Stimulated activated naive CD4-positive, alpha-beta T cell (primary cell): ENCODE measurements around the gene GNG14.
"Not testable (repeated sequence)": the region's sequence is repeated elsewhere in the genome, so short reads cannot be mapped to it uniquely, and the experiment has no call there.

Experiments
- DNase-seq, 6 experiments: peaks; one replicate each; lab custom pipeline; 2025; lab: John Stamatoyannopoulos, UW

GNG14 gene

DNA sequence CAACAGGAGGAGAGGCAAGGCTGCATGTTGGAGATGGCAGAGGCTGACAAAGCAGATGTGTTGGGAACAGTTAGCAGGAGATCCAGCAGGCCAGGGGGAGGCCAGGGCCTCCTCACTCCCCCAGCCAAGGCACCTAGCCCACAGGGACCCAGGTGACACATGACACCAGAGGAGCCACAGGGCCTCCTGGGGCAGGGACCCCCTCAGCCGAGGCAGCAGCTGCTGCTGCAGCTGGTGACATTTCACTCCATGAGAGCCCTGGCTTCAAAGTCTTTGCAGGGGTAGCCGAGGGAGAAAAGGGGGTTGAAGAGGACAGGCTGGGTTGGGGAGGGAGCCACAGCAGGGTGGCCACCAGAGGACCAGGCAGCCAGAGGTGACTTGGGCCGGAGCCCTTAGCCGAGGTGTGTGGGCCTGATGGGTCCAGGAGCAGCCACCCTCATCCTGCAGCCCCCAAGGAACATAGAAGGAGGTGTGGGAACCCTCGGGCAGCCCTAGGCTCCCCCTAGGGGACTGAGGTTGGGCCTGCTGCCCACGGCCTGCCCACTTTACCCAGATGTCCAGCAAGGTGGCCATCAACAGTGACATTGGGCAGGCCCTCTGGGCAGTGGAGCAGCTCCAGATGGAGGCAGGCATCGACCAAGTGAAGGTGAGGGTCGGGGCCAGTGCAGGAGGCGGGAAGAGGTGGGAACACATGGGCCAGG, at the start of gene GNG14:
TSS of gene GNG14 (plus strand) at position 503 of the 701 bp plus-strand sequence. CDS start at position 554, 51 bp downstream.
- DNase-seq, result no peak

- no peak for DNase-seq
Measured at GRCh38 chr19:12638611-12639182, 49.1 kb upstream of the GNG14 start.

GRCh38 chr19:12639901-12640613, 47.7 kb upstream of the GNG14 start:
- DNase-seq, result peak; percentile 64 to 77 (median 72)

DNA sequence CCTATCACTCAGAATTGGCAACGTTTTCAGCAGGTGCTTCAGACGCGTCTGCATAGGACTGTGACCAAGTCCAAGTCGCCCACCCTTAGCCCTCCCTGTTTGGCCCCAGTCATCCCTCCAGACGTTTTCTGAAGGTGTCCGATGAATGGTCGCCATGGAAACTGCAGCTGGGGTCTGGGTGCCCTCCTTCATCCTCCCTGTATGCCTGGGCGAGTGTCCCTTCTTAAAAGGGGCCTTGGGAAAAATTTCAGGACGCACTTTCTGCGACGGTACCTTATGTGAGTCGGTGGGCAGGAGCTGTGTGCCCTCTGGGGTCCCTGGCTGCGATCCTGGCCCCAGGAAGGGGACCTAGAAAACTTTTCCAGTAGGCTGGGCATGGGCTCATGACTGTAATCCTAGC, 46.3 kb upstream of the GNG14 start:
- DNase-seq, result no peak

- no peak for DNase-seq
Measured at GRCh38 chr19:12642506-12642905, 45.3 kb upstream of the GNG14 start.

- not testable (repeated sequence) for DNase-seq
Measured at GRCh38 chr19:12643716-12644115, 44.1 kb upstream of the GNG14 start.

- DNase-seq, result no peak
Measured at GRCh38 chr19:12646551-12646950, 41.2 kb upstream of the GNG14 start.

- DNase-seq, result no peak
Measured at GRCh38 chr19:12647047-12647446, 40.8 kb upstream of the GNG14 start.

GRCh38 chr19:12647490-12648071, 40.2 kb upstream of the GNG14 start:
- peak in 3 of 6 experiments; percentile 24 to 34 (median 34) for DNase-seq

GRCh38 chr19:12648088-12648487, 39.7 kb upstream of the GNG14 start:
- no peak for DNase-seq

DNA sequence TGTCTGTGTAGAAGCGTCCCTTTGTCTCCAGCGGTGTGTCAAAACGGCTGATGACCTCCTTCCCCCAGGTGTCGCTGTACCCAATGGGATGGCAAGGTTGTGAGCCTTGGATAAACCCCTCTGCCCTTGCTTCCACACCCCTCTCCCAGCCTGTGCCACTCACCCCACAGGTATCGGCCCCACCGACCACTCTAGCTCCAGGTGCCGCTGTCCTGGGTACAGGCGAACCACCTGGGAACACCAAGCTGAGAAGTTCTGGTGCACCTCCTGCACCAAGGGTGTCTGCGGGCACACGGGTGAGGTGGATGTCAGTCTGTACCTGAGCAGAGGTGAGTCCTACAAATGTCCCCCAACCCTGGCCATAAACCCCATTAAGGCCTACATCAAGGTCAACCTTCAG, 37.9 kb upstream of the GNG14 start:
- no peak for DNase-seq

DNA sequence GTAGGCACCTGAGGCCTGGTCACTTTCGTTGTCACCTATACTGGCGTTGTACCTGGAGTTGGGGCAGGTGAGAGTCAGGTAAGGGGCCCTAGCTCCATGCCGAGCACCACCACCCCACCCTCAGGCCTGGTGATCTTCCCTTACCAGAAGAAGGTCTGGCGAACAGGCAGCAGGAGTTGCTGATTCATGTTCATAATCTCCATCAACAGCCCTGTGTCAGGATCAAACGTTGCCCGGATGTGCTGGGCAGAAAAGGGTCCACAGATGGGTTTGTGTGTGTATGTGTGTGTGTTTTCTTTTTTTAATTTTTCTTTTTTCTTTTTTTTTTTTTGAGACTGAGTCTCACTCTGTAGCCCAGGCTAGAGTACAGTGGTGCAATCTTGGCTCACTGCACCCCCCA, 35.6 kb upstream of the GNG14 start:
- DNase-seq, result no peak

GRCh38 chr19:12655546-12655945, 32.3 kb upstream of the GNG14 start:
- DNase-seq, result no peak

- peak in 1 of 6 experiments; percentile 5 for DNase-seq
Measured at GRCh38 chr19:12656899-12657571, 30.8 kb upstream of the GNG14 start.

DNA sequence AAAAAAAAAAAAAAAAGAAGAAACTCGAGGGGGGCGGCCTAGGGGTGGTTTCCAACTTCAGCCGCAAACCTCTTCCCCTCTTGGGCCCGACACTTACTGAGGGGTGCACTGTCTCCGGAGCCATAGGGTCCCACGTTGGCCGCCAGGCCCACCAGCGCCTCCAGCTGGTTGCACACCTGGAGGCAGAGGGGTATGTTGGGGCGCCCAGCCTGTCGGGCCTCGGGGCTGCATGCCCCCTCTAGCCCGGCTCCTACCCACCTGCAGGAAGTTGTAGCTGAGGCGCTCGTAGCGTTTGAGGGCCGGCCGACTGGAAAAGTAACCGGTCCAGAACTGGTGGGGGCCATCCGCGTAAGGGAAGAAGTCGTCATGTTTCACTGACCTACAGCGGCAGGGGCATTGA, 29.8 kb upstream of the GNG14 start:
- DNase-seq, result no peak

DNA sequence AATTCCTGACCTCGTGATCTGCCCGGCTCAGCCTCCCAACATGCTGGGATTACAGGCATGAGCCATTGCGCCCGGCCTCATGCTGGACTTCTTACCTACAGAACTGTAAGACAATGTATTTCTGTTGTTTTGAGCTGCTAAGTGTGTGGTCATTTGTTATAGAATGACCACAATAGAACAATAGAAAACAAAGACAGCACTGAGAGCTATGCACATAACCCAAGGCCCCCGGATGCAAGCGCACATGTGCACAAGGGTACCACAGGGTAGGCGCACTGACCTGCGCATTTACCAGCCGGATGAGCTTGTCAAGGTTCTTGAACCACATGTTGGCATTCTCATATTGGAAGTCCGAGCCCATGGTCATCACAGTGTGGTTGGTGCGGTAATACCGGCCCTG, 26.8 kb upstream of the GNG14 start:
- DNase-seq, result no peak

DNA sequence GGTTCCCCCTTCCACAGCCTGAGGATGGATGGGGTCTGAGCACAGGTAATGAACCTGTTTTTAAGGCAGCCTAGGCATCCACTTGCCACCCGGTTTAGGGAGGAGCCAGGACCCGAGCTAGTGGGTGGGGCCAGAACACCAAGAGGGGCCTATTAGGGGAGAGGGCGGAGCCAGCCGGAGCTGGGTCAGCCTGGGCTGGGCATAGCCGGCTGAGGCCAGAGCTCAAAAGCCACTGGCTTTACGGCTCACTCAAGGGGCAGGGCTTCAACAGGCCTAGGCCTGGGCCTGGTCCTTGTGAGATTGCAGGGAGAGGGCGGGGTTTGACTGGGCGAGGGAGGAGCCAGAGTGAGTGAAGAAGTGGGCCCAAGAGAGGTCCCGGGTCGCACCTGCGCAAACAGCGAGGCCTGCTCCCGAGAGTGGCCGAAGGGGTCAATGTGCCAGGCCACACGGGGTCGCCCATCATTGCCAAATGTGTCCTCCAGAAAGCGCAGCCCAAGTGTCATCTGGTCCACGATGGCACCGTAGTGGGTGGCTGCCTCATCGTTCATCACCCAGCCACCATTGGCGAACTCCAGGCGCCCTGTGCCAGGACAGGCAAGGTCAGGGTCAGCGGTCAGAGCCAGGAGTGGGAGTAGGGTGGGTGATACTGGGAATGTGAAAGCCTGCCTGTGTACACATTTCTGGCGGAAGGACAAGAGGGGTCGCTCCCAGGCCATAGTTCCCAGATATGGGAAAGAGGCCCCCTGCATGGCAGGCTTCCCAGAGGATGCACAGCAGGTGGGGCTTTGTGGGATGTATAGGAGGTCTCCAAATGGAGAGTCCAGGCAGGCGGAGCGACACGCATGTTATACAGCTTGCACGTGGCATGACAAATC, 23.2 kb upstream of the GNG14 start:
- no peak for DNase-seq

DNA sequence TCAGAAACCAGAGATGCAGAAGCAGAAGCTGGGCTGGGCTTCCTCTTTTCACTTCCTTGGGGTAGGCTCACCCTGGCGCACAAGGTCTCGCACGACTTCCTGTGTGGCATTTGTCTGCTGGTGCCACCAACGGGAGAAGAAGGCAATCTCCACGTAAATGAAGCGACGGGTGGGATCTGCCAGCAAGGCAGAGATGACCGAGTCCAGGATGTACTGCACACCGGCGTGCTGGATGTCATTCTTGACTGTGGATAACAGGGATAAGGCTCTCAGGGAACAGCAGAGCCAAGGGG, 22.6 kb upstream of the GNG14 start:
- peak; percentile 27 to 61 (median 42) for DNase-seq

- peak in 2 of 6 experiments; percentile 35 to 38 for DNase-seq
Measured at GRCh38 chr19:12665671-12666264, 22.0 kb upstream of the GNG14 start.

DNA sequence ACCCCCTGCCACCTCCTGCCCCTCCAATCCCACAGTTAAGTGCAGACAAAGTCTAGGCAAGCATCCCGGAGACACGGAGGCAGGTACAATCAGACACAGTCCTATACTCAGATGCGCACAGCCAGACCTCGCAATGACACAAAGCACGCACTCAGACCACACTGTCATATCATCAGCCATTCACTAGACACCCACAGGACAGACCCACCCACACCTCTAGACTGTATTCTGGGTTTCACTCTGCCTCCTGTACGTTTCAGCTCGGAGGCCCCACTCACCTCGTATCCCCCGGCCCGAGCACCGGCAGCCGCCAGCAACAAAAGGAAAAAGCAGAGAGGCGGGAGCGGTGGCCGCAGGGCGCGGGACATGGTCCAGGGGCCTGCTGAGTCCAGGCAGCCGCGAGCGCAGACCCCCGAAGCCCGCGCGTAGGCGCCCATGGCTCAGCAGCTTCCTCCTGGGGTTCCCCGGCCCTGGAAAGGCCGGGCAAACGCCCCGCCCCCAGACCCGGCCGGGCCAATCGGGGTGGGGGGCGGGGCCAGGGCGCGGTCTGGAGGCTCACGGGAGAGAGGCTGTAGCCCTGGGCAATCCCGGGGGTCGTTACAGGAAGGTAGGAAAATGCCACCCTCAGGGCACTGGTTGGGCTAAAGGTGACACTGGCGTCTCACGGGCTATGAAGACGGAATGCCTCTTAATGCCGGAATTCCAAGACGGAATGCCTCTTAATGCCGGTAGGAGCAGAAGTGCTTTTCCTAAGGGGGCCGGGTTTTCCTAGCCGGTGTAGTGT, 21.3 kb upstream of the GNG14 start, which contains the start of the genes MAN2B1 and WDR83:
TSS of gene MAN2B1 (minus strand) at position 478 of the 784 bp plus-strand sequence. CDS start at position 437, 41 bp downstream.
TSS of gene WDR83 (plus strand) at position 543 of the 784 bp plus-strand sequence. CDS start 2,984 bp downstream, outside the sequence.
- DNase-seq, result peak; percentile 53 to 80 (median 72)
